HL-60/S4 (cell line): ENCODE results near the gene ANKMY1.

Experiments used
- in situ Hi-C: fragments of 300-500 bp; cut with MboI; formaldehyde crosslinking; loops from 2 replicates; pipeline ENCODE4 v1.14.3; 2022; ENCODE audit warnings: low sequenced_read_pairs

ANKMY1 gene

DNA sequence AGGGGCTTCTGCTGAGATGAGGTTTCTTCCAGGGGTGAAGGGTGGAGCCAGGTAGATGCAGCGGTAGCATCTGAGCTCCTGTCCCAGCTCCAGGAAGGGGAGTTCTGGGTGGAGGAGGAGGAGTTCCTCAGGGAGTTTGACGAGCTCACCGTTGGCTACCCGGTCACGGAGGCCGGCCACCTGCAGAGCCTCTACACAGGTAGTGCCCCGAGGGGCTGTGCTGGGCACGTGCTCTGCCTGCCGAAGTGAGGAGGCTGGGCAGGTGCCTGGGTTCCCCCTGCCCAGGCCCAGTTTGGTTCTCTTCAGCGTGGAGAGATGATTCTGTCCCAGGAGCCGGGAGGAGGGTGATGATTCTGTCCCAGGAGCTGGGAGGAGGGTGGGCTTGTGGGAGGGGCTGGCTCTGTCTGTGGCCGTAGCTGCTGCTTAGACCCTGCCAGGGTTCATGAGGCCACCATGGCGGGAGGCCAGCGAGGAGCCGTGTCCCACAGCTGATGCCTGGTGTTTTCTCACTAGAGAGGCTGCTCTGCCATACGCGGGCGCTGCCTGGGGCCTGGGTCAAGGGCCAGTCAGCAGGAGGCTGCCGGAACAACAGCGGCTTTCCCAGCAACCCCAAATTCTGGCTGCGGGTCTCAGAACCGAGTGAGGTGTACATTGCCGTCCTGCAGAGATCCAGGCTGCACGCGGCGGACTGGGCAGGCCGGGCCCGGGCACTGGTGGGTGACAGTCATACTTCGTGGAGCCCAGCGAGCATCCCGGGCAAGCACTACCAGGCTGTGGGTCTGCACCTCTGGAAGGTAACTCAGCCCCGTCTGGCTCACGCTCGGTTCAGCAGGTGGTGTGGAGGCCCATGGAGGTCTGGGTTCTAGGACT is 37.0 kb upstream of the ANKMY1 start:
- in situ Hi-C loops, result no loop called here

DNA sequence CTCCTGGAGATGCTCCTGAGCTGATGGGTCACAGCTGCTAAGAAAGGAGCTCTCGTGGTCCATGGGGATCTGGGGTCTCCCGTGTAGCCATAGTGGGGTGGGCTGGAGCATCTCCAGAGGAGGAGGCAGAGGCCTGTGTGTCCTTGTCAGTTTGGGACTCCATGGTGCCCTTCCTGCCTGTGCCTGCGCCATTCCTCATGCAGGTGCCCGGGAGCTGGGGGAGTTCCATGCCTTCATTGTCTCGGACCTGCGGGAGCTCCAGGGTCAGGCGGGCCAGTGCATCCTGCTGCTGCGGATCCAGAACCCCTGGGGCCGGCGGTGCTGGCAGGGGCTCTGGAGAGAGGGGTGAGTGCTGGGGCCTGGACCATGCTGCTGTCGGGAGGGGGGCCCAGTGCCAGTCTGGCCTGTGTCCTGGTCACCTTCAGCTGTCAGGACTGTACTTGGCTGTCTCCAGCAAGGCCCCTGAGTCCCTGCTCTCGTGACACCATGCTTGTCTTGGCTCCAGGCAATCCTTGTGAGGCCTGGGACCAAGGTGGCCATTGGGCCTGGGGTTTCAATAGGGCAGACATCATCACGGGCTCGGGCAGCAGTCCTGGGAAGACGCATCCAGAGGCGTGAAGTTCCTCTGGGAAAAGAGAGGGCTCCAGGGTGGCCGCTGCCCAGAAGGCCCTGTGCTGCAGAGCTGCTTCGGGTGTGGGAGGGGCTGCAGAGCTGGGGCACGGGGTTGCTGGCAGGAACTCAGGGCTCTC is 36.1 kb upstream of the ANKMY1 start:
- in situ Hi-C loops, result no loop called here

DNA sequence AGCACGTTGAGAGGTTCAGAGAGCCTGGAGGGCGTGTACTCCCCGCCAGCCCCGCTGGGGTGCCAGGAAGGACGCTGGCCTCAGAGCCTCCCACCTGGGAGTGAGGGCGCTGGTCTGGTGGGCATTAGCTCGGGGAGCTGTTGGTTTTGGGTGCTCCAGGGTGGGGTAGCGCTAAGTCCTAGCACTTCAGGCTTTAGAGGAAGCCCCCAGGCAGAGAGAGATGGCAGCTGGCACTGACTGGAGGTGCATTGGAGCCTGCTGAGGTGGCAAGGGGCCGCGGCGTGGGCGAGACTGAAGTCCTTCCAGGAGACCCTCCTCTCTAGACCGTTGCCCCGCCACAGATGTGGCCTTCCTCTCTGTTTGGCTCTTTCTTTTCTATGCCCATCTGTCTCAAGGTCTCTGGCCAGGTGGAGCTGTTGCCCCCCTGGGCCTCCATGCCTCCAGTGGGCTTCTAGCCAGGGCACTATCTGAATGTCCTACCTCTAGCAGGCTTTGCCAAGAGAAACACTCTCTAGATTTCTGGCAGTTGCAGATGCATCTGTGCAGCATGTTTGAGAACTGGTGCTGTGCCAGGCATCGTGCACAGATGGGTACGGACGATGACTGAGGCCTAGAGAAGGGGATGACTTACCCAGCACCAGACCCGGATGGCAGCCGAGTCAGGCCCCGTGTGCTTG is 35.4 kb upstream of the ANKMY1 start:
- in situ Hi-C loops, result no loop called here

DNA sequence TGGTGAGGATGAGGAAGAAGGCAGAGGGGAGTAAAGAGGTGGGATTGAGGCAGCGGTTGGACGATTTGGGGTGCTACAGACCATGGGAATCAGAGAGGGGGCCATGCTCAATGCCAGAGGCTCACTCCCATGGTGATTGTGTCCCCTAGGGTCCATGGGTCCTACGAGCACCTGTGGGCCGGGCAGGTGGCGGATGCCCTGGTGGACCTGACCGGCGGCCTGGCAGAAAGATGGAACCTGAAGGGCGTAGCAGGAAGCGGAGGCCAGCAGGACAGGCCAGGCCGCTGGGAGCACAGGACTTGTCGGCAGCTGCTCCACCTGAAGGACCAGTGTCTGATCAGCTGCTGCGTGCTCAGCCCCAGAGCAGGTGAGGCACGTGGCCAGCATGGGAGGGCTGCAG is 34.0 kb upstream of the ANKMY1 start:
- in situ Hi-C loops, result no loop called here

DNA sequence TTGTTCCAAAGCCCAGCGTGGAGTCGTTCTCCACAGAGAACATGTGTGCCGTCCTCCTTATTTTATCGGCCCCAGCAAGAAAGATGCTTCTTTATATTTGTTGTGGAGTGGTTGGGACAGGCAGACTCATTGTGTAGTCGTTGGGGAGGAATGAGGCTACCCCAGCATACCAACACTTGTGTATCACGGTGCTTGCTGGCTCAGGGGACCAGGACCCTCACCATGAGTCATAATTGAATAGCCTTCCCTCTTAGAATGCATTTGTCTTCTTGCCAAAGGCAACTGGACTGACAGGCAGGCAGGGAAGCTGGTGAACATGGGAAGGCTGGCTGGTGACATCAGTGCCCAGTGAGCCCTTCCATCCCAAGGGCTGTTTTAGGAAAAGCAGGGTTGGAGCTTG is 33.4 kb upstream of the ANKMY1 start:
- in situ Hi-C loops, result no loop called here

DNA sequence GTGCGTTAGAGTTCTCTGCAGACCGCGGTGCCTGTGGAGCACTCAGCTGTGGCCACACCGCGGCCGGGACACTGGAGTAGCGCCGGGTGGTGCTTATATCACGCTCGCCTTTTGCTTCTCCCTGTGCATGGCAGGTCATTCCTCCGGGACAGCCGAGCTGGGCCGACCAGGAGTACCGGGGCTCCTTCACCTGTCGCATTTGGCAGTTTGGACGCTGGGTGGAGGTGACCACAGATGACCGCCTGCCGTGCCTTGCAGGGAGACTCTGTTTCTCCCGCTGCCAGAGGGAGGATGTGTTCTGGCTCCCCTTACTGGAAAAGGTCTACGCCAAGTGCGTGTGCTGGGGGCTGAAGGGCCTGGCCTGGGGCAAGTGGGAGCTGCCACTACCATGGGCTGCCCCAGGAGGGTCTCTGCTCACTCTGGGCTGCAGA is 32.9 kb upstream of the ANKMY1 start:
- in situ Hi-C loops, result no loop called here

DNA sequence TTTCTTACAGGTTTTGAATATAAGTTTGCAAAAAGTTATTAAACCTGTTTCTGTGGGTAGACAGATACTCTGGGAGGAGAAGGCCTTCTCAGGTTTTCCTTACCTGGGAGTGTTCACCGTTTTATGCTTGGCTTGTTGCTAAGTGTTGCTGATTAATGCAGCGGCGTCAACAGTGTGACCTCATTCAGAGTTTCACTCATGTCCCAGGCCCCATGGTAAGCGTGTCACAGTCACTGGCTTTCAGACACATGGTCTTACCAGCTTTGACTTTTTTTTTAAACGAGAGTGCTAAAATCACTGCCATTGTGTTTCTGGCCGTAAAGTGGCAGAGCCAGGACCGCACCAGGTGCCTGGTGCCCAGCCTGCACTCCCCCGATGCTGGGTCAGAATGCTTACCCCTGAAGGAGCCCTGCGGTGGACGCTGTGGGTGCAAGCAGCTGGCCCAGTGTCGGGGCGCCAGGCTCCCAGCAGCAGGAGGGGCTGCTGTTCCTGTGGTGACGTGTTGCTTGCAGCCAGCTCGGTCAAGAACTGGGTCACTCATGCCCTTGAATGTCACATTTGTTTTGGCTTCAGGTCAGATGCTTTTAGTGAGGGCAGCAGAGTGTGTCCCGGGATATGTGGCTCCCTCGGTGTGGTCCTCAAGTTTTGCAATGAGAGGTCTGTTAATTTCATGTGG is 32.2 kb upstream of the ANKMY1 start:
- in situ Hi-C loops, result no loop called here

DNA sequence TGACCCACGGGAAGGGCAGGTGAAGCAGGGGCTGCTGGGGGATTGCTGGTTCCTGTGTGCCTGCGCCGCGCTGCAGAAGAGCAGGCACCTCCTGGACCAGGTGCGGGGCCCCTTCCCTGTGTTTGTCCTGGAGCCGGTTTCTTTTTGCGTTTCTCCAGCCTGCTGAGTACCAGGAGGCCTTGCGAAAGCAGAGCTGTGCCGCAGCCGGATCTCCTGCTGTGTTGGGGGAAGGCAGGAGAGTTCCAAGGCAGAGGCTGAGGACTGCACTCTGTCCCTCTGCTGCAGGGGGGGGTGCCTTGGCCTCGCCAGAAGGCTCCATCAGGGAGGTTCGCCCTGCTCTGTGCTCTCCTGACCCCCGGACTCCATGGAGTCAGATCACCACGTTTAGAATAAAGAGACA is 31.6 kb upstream of the ANKMY1 start:
- in situ Hi-C loops, result no loop called here

DNA sequence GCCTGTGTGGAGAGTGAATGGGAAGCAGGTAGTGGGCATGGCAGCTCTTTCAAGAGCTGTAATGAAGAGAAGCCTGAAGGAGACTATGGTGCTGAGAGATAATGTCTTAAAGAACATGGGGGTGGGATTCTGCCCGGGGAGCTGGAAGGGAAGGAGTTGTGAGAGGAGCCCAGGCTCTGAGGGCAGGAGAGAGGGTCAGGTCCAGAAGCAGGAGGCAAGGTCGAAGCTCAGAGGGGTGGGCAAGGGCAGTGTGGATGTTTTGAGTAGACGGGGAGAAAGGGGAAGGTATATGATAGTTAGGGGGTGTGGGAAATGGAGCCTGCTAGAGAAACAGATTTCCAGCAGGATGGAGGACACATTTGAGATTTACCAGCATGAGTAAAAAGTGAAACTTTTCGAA is 30.9 kb upstream of the ANKMY1 start:
- in situ Hi-C loops, result no loop called here

DNA sequence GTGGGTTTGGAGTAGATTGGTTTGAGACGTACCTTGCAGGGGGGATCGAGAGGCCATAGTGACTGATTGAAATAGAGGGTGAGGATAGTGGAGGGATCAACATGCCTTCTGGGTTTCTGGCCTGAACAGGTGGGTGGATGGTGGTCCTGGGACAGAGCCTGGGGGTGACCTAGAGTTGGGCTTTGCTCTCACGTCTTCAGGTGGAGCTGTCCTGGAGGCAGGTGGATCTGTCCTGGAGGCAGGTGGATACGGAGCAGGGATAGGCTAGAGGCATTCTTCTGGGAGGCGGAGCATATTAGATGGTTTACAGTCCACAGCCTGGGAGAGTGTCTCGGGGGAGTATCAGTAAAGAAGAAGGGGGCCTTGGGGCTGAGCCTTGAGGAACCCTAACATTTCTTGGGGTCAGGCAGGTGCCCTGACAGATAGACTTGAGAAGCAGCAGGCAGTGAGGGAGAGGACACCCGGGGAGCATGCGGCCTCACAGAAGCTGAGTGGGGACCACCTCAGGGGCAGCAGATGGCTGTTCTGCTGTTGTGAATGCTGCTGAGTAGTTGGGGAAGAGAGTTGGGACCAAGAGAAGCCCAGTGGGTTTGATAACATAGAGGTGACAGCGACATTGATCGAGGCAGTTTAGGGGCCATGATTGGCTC is 30.3 kb upstream of the ANKMY1 start:
- in situ Hi-C loops, result no loop called here

DNA sequence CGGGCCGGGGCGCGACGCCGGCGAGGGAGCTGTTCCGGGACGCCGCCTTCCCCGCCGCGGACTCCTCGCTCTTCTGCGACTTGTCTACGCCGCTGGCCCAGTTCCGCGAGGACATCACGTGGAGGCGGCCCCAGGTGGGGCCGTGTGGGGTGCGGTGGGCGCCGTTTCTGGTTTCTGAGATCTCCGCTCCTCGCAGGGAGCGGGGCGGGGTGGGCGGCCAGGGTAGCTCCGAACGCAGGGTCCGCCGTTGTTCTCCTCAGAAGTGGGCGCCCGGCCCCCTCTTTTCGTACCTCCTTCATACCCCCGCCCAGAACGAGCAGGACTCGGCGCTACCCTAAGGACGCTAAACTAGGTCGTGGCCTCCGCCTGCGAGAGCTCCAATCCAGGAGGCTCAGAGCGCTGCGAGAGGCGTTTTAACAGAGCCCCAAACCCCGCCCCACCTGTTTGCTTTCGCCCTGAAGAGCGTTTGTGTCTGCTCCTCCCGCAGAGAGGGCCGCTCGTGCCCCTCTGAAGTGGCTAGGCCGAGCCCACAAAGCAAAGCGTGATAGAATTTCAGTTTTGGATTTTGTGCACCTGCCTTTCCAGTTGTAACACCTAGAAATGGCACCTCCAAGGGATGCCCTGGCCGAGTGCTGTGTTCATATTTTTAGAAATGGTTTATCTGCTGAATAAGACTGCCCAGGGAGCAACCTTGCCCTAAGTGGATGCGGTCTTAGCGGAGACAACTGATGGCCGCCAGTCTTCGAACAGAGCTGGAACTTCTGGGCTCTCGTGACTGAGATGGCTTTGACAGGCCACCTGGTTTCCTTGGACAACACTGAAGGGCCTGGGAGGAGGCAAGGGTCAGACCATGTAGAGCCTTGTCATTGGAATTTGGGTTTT is 29.4 kb upstream of the ANKMY1 start:
- in situ Hi-C loops, result no loop called here

DNA sequence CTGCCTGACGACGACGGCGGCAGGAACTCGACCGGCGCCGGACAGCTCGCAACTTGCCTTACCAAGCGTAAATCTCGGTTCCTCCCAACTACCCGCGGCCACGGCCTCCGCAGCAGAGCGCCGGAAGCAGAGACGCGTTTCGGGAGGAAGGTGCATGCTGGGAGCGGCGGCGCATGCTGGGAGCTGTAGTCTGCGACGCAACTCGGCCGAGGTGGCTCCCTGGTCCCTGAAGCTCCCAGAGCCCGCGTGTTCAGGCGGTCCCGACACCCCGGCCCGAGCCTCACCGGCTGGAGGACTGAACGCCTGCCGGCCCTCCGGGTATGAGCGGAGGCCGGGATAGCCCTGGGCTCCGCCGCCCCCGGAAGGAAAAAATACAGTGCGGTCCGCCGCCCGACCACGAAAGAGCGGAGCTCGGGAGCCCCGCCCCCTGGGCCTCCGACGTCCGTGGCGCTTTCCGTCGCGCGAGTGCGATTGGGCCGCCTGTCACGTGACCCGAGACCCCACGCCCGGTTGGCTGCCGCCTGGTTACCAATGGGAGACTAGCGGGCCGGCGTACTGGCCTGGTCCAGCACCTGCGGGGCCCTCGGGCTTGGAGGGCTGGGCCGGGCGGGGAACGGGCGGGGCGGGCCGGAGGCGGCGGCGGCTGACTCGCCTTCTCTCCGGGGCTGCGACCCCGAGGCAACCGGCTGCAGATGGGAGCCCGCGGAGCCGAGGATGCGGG is 28.6 kb upstream of the ANKMY1 start, which contains the start of gene CAPN10:
Gene CAPN10, plus strand, starts transcription at position 537 of the 721 bp plus-strand sequence. Its CDS starts 178 bp downstream, at position 715.
- in situ Hi-C loops, result no loop called here

DNA sequence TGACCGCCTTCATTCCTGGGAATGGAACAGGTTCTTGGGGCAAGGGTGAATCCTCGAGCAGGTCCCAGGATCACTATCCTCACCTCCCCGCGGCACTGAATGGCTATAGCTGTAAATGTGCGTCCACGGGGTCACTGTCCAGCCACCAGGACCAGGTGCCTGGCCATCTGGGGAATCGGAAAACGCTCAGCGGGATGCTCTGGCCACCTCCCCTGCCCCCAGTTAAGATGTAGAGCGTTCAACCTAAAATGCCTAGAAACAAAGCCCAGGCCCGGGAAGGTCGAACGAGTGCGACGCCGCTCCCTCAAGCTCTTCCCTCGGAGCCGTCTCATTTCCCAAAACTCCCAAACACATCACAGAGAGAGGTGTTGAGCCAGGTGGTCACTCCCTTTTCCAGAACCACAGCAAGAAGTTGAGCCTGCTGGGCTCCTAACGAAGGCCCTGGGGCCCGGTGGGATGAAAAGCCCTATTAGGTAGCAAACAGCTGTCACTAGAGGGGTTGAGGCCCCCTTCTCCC is 28.0 kb upstream of the ANKMY1 start:
- in situ Hi-C loops, result no loop called here

DNA sequence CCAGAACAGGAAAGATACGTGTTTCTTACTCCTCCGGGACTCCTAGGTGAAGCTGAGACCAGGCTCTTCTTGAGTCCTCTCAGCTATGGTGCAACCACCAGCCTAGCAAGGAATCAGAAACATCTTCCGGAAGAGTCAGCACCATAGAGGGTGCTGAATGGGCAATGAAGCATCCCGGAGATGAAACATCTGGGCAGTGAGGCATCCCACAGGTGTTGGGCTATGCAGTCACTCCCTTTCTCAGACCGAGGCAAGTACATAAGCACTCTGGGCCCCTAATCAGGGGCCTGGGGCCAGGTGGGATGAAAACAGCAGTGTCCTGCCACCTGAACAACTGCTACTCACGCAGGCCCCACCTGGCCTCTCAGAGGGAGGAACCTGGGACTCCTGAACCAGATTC is 27.3 kb upstream of the ANKMY1 start:
- in situ Hi-C loops, result no loop called here

DNA sequence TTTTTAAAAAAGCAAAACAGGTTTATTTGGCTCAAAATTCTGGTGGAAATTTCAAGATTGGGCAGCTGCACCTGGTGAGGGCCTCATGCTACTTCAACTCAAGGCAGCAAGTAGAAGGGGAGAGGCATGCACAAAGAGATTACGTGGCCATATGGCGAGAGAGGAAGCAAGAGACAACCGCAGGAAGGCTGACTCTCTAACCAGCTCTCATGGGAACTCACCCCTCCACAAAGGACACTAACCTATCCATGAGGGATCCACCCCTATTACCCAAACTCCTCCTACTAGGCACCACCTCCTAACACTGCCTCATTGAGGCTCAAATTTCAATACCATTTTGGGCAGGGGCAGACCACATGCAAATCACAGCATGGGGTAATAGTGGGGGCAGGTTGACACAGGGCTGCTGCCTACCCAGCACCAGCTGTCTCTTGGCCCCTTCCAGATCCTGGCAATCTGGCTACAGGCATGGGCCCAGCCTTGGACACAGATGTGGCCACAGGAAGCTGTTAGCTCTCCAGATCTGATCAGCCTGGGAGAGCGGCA is 26.8 kb upstream of the ANKMY1 start:
- in situ Hi-C loops, result no loop called here

DNA sequence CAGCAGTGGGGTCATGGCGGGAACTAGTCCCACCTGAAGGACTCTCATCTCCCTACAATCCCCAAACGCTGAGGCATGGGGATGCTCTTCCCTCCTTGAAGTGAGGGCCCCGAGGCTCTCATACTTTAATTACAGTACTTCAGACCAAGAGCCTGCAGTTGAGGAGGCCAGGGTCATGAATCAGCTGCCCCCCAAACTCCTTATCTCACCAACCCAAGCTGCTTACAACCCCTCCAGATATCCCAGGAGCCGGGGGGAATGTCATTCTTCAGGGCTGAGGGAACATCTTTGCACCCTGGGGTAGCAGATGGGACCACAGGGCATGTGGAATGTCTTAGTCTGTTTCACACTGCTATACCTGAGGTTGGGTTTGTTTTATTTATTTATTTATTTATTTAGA is 26.0 kb upstream of the ANKMY1 start:
- in situ Hi-C loops, result no loop called here

DNA sequence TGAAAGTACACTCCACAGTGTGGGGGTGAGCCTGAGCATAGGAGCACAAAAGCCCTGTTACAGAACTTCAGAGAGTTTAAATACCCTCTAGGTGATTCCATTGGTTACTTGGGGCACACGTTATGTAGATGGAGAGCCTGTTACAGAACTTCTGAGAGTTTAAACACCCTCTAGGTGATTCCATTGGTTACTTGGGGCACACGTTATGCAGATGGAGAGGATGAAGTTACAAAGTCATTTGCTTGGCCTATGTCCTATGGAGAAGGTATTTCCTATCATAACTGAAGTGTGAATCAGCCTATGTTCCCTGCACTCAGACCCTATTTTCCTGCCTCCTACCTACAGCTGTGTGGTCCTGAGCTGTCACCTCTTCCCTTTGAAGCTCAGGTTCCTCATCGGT is 25.0 kb upstream of the ANKMY1 start:
- in situ Hi-C loops, result no loop called here

DNA sequence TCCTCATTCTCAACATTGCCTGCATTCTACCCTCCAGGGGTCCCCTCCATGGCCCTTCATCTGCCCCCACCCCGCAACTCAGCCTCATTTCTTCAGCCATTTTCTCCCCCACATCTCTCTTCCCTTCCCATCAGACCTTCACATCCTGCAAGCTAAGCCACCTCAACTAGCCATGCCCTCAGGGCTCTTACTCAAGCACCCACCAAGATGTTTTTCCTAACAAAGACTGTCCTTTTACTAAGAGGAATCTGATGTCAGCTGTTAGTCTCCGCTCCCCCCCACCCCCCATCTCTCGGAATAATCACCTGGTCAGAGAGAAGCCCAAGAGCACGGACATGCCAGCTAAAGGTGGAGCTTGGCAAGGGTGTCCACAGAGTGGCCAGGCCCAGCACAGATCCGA is 24.0 kb upstream of the ANKMY1 start:
- in situ Hi-C loops, result no loop called here
